ENCODE data around the gene GAREM1.

GAREM1 gene

DNA sequence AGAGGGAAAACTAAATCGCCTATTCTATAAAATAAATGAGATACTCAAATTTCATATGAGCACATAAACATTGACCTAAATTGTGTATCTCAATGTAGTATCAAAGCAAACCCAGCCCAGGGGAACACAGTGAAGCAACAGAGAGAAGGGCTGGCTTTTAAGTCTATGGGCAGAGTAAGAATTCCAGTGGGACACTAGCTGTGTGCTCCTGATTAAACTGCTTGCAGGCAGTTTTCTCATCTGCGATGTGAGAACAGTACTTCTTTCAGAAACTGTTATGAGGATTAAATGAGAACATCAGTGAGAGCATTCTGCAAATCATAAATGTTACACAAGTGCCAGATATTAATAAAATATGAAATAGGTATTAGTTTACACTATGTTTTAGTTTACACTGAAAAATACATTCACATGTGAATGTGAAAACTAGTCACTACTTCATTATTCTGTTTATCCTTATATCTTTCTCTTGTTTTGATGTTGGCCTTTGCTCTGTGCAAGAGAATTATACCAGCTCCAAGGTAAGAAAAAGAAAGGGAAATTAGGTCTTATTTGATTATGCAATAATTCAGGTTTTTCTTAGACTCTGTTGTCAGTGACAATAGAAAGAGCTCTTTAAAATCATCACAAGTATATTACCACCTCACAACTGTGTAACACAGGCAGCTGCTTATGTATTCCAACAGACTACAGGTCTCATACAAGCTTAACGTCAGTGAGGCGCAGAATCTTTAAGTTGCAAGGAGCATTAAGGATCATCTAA is 47.5 kb downstream of the GAREM1 start:
- no peak for DNase-seq

DNA sequence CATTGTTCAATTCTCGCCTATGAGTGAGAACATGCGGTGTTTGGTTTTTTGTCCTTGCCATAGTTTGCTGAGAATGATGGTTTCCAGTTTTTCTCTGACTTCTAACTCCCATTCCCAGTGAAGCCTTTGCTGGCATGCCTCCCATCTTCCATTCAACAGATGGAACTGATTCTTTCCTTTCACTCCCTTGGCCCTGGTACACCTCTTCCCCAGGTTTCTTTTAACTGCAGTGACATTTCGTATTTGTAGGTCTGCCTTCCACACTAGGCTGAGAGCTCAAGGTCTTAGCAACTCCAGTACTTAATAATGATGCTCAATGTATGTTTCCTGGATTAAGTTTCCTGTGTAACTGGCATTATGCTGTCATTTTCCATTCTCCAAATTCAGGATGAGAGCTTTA is 48.5 kb downstream of the GAREM1 start:
- DNase-seq: no peak

DNA sequence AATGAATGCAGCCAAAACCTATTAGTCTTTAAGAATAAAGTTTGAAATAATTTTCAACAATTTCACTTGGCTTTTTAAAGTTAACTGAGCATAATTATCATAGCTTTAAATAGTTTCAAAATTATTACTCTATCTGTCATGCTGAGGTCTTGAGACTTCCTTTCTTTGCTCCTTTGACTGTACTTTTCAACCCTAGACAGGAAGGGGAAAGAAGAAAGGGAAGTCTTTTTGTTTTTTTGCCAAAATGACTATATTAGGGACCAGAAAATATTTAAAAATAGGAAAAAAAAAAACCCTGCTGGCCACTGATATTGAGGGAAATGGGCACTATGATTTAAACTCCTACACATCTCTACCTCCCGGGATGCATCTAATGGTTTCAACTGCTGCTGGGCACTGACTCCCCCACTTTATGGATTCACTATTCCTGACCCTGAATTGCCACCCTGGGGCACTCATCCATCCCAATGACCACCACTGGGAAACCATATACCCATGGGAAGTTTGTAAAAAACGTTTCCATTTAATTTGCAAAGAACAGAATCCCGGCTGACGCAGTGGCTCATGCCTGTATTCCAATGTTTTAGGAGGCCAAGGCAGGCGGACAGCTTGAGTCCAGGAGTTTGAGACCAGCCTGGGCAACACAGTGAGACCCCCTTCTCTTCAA is 50.5 kb downstream of the GAREM1 start:
- DNase-seq: no peak

DNA sequence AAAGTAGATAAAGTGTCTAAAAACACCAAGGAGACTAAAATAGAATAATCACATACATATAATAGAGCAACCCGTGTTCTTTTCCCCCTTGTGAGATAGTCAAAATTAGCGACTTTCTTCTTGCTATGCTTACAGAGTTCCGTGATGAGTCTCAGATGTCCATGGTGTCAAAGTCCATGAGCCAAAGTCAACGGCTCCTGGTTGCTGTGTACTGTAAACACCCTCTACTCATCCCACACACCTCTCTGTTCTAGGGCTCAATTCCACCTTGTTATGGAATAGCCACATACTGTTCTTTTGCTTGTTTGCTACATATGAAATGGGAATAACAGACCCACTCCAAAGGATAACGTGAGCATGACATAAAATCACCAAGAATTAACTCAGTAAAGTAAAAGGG is 52.5 kb downstream of the GAREM1 start:
- no peak for DNase-seq

DNA sequence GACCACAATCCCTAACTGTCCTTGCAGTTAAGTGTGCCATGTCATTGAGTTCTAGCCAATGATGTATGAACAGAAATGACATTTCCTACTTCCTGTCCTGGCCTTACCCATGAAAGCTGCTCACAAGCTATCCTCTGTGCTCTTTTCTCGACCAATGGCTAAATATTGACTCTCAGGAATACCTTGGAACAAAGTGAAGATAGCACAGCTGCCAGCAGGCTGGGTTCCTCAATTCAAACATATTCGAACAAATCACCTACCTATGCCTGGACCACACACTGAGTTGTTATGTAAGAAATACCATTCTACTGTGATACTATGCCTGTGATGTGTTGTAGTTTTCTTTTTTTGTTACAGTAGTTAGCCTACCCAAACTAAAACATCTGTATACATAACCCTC is 65.1 kb downstream of the GAREM1 start:
- DNase-seq: no peak

DNA sequence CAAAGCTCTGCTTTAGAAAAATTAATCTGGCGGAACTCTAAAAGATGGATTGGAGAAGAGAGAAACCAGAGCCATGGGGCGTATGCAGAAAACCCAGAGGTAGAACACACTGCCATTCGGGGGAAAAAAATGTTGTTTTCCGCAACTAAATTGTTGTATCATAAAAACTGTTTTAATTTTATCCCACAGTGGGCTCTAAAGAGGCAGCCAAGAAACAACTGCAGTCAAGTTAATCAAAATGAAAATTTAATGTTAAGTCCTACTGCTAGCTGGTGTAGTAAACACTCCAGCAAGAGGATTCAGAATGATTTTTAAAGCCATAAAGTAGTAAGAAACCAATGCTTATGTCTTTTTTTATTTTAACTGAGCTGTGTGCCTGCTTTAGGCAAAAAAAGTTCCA is 69.1 kb downstream of the GAREM1 start:
- DNase-seq: no peak

DNA sequence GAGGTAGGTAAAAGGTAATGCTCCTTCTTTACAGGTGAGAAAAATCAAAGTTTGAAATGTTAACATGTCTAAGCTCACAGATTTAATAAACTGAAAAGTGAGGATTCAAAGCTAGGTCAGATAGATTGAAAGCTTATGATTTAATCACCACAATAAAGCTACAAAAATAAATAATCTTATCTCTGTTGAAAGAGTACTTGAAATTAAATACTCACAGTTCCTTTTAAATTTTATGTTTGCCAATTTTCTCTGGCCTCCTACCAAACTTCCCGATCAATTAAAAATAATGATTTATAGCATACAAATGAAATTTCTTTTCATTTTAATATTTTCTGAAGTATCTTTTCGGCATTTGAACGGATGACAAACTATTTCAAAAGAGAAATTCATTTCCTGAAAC is 77.3 kb downstream of the GAREM1 start:
- no peak for DNase-seq

DNA sequence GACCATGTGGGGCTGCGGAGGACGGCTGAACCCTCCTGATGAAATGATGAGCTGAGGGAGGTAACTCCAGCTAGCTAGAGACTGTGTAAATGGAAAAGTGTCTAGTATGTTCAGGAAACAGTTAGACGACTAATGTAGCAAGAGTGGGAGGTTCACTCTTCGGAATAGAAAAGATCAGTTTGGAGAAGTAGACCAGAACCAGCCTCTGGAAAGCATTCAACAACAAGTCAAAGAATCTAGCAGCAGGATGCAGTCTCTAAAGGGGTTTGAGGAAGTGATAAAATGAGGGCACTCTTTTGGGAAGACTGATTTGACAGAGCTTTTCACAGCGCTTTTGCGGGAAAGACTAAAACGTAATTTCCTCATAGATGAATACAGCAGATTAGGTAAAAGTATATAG is 79.6 kb downstream of the GAREM1 start:
- DNase-seq: no peak

DNA sequence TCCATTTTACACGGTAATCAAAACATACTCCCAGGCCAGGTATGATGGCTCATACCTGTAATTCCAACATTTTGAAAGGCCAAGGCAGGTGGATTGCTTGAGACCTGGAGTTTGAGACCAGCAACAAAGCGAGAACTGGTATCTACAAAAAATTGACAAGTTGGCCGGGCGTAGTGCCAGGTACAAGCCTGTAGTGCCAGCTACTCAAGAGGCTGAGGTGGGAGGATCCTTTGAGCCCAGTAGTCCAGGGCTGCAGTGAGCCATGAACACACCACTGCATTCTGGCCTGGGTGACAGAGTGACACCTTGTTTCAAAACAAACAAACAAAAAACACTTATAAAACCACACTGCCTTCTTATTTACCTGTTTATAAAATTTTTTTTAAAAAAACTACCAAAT is 80.8 kb downstream of the GAREM1 start:
- no peak for DNase-seq

DNA sequence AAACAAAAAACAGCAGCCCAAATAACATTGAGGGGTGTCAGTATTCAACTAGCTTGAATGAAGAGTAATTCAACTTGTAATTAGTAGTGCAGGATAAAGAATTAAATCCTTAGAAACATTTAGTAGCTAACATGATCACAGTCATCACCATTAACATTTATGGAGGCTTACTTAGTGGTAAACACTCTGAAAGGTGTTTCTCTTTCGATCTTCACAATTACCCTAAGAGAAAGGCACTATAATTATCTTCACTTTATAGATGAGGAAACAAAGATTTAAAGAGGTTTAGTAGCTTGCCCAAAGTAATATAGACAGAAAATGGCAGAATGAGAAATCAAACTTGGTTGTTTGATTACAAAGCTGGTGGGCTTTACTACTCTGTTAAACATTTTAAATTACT is 81.5 kb downstream of the GAREM1 start:
- DNase-seq: no peak

DNA sequence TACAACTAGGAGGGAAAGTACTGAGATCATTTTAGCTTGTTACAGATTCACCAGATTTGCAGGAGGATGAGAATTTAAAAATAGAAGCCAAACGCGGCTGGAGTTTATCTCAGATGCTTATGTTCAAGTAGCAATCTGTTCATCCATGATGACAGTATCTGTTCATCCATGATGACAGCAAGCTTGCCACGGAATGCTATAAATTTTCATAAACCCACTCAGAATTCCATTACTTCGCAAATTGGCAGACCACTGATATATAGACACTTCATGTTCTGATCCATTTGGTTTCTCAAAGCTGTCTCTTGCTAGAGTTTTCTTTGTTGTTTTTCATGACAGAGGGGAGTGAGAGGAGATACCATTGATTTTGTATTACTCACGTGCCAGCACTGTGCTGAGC is 84.2 kb downstream of the GAREM1 start:
- DNase-seq: no peak

DNA sequence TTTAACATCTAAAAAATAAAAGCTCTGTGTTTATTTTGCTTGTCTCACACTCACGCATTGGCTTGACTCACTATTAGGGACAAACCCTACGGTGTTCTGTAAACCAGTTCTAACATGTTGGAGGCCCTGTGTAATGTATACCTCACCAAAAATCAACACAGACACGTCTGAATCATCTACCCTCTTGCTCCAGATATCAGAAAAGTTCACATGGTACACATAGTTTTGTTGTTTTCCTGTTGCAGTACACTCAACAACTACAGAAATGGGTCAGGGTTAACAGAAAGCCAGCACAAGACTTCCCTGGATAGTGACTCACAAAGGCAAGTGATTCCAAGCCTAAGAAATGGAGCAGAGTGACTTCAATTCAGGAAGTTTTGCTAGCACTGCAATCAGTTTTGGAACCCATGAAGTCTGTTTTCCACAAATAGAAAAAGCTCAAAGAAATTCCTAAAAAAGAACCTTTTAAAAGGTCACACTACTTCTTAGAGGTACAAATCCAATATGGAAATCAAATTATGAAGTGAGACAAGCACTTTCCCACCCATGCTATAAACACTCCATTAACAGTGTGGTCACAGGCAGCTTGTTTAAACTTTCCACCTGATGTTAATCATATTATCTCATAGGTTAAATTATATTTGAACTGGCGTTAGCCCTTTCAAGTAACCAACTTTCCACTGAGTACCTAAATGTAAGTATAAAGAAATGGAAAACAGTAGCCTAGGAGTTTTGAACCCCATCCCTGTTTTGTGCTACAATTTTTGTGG is 87.4 kb downstream of the GAREM1 start:
- no peak for DNase-seq

DNA sequence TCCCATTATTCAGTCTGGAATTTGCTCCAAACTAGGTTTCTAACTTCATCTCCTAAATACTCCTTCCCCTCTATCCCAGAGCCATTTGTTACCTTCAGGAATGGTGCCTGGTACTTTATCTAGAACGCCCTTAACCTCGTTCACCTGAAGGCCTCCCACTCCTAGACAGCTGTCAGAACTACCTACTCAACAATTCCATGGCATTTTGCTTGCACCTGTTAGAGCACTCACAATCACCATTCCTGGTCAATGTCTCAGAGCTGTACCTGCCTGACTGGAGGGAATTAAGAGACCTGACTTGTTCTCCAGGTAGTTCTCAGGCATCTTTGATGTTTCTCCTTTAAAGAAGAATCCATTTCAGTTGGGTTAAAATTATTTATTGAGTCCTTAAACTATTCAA is 88.9 kb downstream of the GAREM1 start:
- DNase-seq: no peak

DNA sequence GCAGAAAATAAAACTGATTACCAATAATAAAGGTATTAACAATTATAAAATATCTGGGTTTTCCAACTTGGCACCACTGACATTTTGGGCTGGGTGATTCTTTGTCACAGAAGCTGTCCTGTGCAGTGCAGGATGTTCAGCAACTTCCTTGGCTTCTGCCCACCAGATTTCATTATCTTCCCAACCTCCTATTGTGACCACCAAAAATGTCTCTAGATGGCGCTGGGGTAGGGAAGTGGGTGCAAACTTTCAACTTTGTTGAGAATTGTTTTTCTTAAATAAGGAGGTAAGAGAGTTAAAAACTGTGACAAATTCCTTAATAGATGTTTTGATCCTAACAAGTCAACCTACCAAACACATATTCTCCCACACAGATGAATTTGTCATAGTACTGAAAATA is 90.1 kb downstream of the GAREM1 start:
- no peak for DNase-seq

DNA sequence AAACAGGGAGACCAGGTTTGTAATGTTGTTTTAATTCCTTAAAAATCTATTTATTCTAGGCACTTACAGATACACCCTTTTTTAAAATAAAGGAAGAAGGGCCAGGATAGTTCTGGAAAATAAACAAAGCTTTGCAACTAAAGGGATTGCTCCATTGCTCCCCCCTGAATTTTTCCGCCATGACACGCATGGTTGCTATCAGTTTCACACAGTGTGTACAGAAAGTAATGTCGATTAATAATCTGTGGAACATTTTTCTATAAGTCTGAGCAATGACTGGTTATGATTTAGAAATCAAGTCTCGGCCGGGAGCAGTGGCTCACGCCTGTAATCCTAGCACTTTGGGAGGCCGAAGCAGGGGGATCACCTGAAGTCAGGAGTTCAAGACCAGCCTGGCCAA is 90.8 kb downstream of the GAREM1 start:
- DNase-seq: no peak

DNA sequence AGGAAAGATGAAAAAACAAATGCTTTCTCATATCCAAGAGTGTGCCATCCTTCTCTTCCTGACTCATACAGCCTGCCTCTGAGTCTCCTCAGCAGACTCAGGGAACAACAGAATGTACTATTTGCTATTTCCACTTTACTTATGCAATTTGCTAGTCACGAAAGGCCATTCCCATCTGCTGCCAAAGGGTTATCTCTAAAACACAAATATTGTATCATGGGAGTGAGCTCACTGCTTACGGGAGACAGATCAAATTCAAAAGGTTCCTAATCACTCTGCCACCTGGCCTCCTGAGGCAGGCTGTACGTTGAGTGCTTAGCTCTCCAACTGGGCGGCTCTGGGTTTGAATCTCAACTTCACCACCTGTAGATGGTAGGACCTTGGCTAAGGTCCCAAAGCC is 92.0 kb downstream of the GAREM1 start:
- DNase-seq: no peak

DNA sequence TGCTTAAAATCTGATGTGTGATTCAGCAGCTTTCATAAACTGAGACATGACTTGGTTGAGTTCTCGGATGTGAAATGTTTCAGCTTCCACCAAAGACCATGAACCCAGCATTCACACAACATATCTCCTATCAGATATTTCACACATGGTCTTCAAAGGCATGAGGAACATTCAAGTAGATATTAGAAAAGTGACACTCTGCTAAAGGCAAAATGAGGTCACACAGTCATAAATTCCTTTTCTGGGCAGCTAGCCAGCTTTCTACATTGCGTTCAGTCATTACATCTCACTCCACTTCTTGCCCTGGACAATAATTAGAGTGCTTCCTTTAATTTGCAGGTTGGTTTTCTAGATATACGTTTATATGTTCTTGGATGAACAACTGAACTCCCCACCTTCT is 96.7 kb downstream of the GAREM1 start:
- no peak for DNase-seq

DNA sequence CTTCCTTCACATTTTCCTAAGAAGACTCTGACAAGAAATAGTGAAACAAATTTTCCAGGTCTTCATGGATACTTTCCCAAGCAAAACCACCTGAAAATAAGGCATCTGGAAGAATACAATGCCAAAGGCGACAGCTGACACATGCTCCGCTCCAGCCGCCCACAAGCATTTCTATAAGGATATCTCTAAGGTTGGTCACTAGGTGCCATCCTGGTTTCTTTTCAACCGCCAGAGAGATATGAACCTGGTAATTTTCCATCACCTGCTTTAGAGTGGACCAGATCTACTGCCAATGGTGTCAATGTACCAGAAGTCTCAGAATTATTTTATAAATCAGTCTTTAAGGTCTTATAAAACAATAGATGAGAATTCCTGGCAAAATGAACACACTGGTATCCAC is 97.2 kb downstream of the GAREM1 start:
- DNase-seq: no peak

DNA sequence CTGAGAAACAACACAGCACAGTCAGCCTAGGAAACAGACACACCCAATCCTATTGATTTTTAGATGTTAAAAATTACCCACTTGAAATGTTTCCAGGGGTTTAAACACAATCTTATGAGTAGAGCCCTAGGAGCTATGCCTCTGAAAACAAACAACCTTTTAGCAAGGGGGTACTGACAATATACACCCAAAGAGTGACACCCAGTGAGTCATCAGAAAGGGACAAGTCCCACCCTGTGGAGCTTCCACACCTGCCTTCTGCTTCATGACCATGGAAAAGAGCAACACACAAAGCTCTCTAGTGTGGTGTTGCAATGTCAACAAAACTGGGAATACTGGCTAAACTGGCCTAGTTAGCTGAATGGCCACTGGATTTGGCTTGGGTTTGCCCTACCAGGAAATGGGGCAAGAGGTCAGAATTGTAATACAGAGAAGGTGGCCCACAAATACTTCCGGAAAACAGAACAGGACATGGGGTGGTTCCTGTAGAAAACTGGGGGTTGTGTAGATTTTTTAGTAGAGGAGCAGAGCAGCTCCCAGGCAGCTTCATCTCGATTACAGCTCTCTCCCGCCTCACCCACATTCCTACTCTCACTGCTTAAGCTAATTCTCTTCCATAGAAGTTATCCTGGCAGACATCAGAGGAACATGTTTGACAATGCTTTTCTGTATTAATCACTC is 98.2 kb downstream of the GAREM1 start:
- DNase-seq: no peak

DNA sequence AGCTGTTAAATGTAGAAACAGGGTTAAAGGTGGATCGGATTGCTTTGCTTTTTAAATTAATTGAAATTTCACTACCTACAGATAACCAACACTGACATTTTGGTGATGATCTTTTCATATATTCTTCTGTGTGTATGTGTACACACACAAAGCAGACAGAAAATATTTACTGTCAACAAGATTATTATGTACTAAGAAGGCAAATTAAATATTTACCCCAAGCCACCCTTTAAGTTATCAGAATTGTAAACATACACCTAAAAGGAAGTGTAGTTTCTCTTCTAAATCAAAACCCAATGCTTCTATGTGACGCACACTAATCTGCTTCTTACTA is 98.7 kb downstream of the GAREM1 start:
- DNase-seq: no peak

DNA sequence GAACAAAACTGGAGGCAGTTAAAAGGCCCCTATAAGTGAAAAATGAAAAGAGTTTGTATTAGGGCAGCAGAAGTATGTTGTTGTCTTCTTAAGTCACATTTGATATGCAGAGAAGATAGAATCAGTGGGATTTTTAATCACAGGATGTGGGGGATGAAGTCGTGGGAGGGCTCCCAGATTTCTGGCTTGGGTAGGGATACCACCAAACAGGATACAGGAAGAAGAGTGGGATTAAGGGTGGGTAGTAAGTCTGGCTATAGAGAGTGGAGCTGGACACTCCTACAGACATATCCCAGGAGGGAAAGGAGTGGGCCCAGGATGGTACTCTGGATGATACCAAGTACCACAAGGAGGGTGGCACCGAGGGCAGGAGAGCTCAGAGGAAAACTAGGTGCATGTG is 99.3 kb downstream of the GAREM1 start:
- DNase-seq: no peak

DNA sequence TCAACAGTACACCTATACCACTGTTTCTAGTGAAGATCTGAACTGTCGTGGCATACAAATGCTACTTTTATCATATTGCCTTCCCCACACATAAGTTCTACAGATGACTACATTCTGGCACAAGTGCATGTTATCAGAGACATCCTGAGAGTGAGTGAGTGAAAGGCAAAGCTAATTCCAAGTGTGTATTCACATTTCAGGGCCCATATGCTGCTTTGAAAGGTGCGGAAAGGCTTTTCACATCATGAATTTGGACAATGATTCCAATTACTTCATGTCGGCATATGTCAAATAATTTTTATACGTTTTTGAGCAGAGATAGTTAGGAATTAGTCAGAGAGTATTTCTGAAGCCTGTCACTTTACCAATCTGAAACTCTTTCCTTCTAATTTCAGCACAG is 101.7 kb downstream of the GAREM1 start:
- DNase-seq: no peak

DNA sequence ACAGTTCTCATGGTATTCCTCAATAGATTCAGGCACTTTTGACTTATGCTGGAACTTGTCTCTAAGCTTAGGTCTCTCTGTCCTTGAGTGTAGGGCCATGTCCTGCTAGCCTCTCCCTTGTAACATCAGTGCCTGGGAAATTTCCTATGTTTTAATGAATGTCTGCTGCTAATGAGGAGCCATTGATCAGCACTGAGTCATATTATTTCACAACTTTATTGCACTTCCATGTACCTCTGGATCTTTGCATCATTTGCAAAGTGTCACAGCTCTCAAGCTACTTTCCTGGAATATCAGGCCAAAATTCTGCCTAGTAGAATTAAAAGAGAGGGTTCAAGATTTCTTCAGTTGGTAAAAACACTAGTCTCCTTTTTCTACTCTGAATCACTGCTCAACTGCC is 102.5 kb downstream of the GAREM1 start:
- no peak for DNase-seq
